T-helper 1 cell treated with Interleukin-12 subunit alpha and Interleukin-12 subunit beta and Interleukin-4 antibody, amounts not matched to agents 30 μg/mL and 1 μg/mL, for 36 hours (primary cell): ENCODE results near the gene ARFIP1.
A peak's percentile ranks its signal among the peaks of the same experiment; 100 is the strongest.
"Not testable (repeated sequence)": the region's sequence is repeated elsewhere in the genome, so short reads cannot be mapped to it uniquely, and the experiment has no call there.

Source experiments
- H3K27ac Mint-ChIP-seq: one replicate; pipeline ENCODE4 v1.8.0; 2021; ENCODE audit warnings: mild to moderate bottlenecking, mixed read lengths
- H3K27me3 Mint-ChIP-seq: one replicate; pipeline ENCODE4 v1.8.0; 2021; ENCODE audit warnings: low read depth, mixed read lengths
- H3K36me3 Mint-ChIP-seq: one replicate; pipeline ENCODE4 v1.8.0; 2021; ENCODE audit warnings: low read depth, mixed read lengths
- H3K4me1 Mint-ChIP-seq: one replicate; pipeline ENCODE4 v1.8.0; 2021; ENCODE audit warnings: low read depth, mixed read lengths
- H3K4me3 Mint-ChIP-seq: one replicate; pipeline ENCODE4 v1.8.0; 2021; ENCODE audit warnings: mild to moderate bottlenecking, moderate library complexity, mixed read lengths
- H3K9me3 Mint-ChIP-seq: one replicate; pipeline ENCODE4 v1.8.0; 2021; ENCODE audit warnings: mixed read lengths

ARFIP1 gene, protein sequence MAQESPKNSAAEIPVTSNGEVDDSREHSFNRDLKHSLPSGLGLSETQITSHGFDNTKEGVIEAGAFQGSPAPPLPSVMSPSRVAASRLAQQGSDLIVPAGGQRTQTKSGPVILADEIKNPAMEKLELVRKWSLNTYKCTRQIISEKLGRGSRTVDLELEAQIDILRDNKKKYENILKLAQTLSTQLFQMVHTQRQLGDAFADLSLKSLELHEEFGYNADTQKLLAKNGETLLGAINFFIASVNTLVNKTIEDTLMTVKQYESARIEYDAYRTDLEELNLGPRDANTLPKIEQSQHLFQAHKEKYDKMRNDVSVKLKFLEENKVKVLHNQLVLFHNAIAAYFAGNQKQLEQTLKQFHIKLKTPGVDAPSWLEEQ

DNA sequence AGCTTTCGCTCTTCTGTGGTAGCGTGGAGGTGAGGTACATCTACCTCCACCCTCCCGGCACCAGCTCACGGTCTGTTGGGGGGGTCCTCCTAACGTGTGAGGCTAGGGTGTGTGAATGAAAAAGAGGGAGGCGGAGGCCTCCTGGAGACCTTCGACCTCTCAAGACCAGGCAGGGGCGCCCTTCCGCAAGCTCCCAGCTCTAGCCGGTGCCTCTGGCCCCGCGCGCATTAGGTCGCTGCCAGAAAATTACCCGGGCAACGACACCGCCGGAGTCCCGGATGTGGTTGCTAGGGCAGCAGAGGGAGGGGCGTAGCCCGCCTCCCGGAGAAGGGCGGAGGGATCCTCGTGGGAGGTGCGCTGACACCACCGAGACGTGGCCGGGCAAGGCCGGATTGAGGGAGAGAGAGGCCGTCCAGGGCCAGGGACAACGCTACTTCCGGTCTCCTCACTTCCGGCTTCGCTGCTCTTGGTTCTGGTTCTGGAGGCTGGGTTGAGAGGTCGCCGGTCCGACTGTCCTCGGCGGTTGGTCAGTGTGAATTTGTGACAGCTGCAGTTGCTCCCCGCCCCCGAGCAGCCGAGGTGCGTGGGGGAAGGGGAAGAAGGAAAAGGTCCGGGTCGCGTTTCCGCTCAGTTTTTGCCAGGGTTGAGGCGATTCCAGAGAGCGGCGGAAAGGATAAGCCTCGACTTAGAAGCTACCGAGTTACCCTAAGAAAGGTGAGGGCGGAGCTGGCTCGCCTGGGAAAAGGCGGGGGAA is at the start of gene ARFIP1, which contains the start of gene TIGD4:
Gene ARFIP1 (plus strand): TSS at position 442 of the 754 bp plus-strand sequence. CDS start 49,680 bp downstream, outside the sequence.
Gene TIGD4 (minus strand): TSS at position 218 of the 754 bp plus-strand sequence. CDS start 8,726 bp downstream, outside the sequence.
- peak within 1 kb of the TSS; percentile 97 for H3K4me3 Mint-ChIP-seq
- peaks cover 24% of the 10 kb centered on the region for H3K27me3 Mint-ChIP-seq
- peak within 1 kb of the TSS; percentile 94 for H3K27ac Mint-ChIP-seq
- no peaks in the 10 kb centered on the region for H3K9me3 Mint-ChIP-seq
- peaks cover 36% of the 10 kb centered on the region for H3K4me1 Mint-ChIP-seq
- H3K36me3 Mint-ChIP-seq: peaks cover 11% of the 10 kb centered on the region

DNA sequence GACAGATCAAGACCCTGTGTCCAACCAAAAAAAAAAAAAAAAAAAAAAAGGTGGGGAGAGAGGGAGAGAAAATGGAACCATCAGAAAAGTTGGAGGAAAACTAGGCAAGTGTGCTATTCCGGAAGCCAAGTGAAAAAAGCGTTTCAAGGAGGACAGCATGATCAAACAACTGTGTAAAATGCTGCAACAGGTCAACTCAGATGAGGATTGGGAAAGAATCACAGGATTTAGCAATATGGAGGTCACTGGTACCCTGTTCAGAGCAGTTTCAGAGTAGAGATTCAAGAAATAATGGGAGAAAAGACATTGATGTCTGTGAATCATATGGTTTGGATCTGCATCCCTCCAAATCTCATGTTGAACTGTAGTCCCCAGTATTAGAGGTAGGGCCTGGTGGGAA is 47.8 kb upstream of the ARFIP1 start:
- Mint-ChIP-seq H3K27ac (no peak overlapping the region), H3K27me3 (peaks cover 3% of the 10 kb centered on the region), H3K36me3 (no peaks in the 10 kb centered on the region), H3K9me3 (no peaks in the 10 kb centered on the region), H3K4me3 (no peak overlapping the region), H3K4me1 (peaks cover 3% of the 10 kb centered on the region)

DNA sequence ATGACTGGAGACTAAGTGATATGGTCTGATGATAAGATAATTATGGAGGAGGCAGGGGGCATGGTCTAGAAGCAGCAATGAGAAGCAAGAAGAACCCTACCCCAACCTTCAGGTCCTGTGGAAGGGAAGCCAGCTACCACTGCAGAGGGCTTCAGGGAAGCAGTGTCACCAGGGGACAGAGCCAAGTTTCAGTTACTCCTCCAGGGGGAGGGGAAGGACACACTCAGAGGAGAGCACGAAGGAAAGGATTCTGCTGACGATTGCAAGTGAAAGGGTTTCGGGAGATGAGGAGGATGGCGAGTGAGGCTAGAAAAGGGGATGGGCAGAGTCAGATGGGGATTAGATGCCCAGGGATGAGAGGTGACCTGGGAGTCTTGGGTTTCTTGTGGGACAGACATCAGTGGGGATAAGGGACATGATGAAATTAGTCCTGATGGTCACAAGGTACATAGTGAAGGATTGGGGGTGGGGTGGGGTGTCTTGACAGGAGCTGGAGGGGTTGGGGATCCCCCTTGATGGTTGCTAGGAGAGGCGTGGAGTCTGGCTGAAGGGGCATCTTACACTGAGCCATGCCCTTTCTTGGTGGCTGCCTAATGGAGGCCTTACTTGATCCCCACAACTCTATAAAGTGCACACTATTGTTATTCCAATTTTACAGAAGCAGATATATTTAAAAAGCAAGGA is 45.6 kb upstream of the ARFIP1 start:
- Mint-ChIP-seq H3K9me3 (no peaks in the 10 kb centered on the region), H3K27ac (no peak overlapping the region), H3K4me3 (no peak overlapping the region), H3K27me3 (peaks cover 3% of the 10 kb centered on the region), H3K36me3 (no peaks in the 10 kb centered on the region), H3K4me1 (peaks cover 3% of the 10 kb centered on the region)

- no peak overlapping the region for H3K27ac Mint-ChIP-seq
- peaks cover 3% of the 10 kb centered on the region for H3K27me3 Mint-ChIP-seq
- H3K9me3 Mint-ChIP-seq: no peaks in the 10 kb centered on the region
- peaks cover 3% of the 10 kb centered on the region for H3K4me1 Mint-ChIP-seq
- H3K4me3 Mint-ChIP-seq: no peak overlapping the region
- no peaks in the 10 kb centered on the region for H3K36me3 Mint-ChIP-seq
Measured at GRCh38 chr4:152734699-152735050, 45.1 kb upstream of the ARFIP1 start.

GRCh38 chr4:152735396-152735859 is 44.3 kb upstream of the ARFIP1 start:
- Mint-ChIP-seq H3K27me3 (peaks cover 3% of the 10 kb centered on the region), H3K9me3 (no peaks in the 10 kb centered on the region), H3K4me1 (peaks cover 3% of the 10 kb centered on the region), H3K27ac (no peak overlapping the region), H3K36me3 (no peaks in the 10 kb centered on the region), H3K4me3 (no peak overlapping the region)

DNA sequence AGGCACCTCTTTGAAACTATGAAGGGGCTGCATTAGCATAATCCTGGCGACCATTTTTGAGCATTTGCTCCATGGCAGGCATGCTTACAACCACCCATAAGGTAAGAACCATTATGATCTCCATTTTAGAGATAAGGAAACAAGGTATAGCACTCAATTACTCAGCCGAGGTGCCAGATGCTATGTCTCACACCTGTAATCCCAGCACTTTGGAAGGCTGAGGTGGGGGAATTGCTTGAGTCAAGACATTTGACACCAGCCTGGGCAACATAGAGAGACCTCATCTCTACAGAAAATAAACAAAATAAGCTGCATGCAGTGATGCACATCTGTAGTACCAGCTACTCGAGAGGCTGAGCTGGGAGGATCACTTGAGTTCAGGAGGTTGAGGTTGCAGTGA is 43.8 kb upstream of the ARFIP1 start:
- H3K4me3 Mint-ChIP-seq: no peak overlapping the region
- peaks cover 3% of the 10 kb centered on the region for H3K4me1 Mint-ChIP-seq
- peaks cover 3% of the 10 kb centered on the region for H3K27me3 Mint-ChIP-seq
- H3K9me3 Mint-ChIP-seq: no peaks in the 10 kb centered on the region
- no peaks in the 10 kb centered on the region for H3K36me3 Mint-ChIP-seq
- H3K27ac Mint-ChIP-seq: no peak overlapping the region

DNA sequence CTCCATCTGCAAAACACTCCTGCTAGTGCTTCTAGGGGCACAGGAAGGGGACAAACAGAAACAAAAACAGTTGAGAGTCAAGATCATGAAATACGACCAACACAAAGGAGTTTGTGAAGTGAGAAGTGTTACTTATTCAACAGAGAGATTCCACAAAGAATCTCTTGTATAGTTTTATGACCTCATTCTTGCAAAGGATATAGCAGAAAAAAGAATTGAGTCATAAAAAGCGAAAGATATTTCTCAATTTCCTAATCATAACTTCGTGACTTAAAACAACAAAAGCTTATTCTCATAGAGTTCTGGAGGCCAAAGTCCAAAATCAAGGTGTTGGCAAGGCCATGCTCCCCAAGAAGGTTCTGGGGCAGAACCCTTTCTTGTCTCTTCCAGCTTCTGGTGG is 40.9 kb upstream of the ARFIP1 start:
- no peaks in the 10 kb centered on the region for H3K9me3 Mint-ChIP-seq
- H3K4me3 Mint-ChIP-seq: no peak overlapping the region
- H3K27me3 Mint-ChIP-seq: peaks cover 3% of the 10 kb centered on the region
- H3K27ac Mint-ChIP-seq: no peak overlapping the region
- H3K4me1 Mint-ChIP-seq: peaks cover 3% of the 10 kb centered on the region
- no peaks in the 10 kb centered on the region for H3K36me3 Mint-ChIP-seq

DNA sequence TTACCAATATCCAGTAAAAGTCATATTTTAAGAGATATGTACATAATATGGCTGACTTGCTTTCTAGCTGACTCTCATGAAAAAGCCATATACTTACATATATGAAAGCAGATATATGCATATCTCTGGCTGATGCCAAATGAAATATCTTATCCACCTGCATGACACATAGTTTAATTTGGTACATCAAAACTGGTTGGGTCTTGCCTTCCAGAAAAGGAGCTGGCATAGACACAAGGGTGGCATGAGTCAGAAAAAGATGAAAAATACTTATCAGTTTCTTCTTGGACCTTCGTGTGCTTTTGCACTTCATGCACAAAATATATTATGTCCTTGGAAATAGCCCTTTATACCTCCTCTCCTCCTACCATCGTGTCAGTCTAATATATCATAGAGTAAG is 32.3 kb upstream of the ARFIP1 start:
- no peaks in the 10 kb centered on the region for H3K4me1 Mint-ChIP-seq
- no peaks in the 10 kb centered on the region for H3K36me3 Mint-ChIP-seq
- H3K9me3 Mint-ChIP-seq: no peaks in the 10 kb centered on the region
- H3K4me3 Mint-ChIP-seq: no peak overlapping the region
- H3K27me3 Mint-ChIP-seq: peaks cover 9% of the 10 kb centered on the region
- no peak overlapping the region for H3K27ac Mint-ChIP-seq

- H3K36me3 Mint-ChIP-seq: no peaks in the 10 kb centered on the region
- no peaks in the 10 kb centered on the region for H3K9me3 Mint-ChIP-seq
- H3K4me1 Mint-ChIP-seq: no peaks in the 10 kb centered on the region
- H3K27ac Mint-ChIP-seq: no peak overlapping the region
- peaks cover 12% of the 10 kb centered on the region for H3K27me3 Mint-ChIP-seq
- no peak overlapping the region for H3K4me3 Mint-ChIP-seq
Measured at GRCh38 chr4:152748619-152749018, 31.1 kb upstream of the ARFIP1 start.

GRCh38 chr4:152763796-152764195 is 16.0 kb upstream of the ARFIP1 start:
- Mint-ChIP-seq H3K27ac (no peak overlapping the region), H3K4me1 (no peaks in the 10 kb centered on the region), H3K27me3 (peaks cover 31% of the 10 kb centered on the region), H3K9me3 (no peaks in the 10 kb centered on the region), H3K36me3 (no peaks in the 10 kb centered on the region), H3K4me3 (no peak overlapping the region)

DNA sequence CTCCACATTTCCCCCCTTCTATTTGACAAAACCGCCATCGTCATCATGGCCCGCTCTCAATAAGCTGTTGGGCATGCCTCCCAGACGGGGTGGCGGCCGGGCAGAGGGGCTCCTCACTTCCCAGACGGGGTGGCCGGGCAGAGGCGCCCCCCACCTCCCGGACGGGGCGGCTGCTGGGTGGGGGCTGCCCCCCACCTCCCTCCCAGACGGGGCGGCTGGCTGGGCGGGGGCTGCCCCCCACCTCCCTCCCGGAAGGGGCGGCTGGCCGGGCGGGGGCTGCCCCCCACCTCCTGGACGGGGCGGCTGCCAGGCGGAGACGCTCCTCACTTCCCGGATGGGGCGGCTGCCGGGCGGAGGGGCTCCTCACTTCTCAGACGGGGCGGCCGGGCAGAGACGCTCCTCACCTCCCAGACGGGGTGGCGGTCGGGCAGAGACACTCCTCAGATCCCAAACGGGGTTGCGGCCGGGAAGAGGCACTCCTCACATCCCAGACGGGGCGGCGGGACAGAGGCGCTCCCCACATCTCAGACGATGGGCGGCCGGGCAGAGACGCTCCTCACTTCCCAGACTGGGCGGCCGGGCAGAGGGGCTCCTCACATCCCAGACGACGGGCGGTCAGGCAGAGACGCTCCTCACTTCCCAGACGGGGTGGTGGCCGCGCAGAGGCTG is 14.6 kb upstream of the ARFIP1 start:
- H3K36me3 Mint-ChIP-seq, H3K4me1 Mint-ChIP-seq, H3K27ac Mint-ChIP-seq, H3K9me3 Mint-ChIP-seq, H3K4me3 Mint-ChIP-seq: not testable (repeated sequence)
- peaks cover 22% of the 10 kb centered on the region for H3K27me3 Mint-ChIP-seq

GRCh38 chr4:152771741-152772533 is 7.8 kb upstream of the ARFIP1 start:
- peaks cover 13% of the 10 kb centered on the region for H3K27me3 Mint-ChIP-seq
- H3K27ac Mint-ChIP-seq: no peak overlapping the region
- no peaks in the 10 kb centered on the region for H3K9me3 Mint-ChIP-seq
- H3K36me3 Mint-ChIP-seq: peaks cover 3% of the 10 kb centered on the region
- no peak overlapping the region for H3K4me3 Mint-ChIP-seq
- peaks cover 6% of the 10 kb centered on the region for H3K4me1 Mint-ChIP-seq

GRCh38 chr4:152773339-152773738 is 6.4 kb upstream of the ARFIP1 start:
- Mint-ChIP-seq H3K9me3 (no peaks in the 10 kb centered on the region), H3K4me3 (no peak overlapping the region), H3K27me3 (peaks cover 27% of the 10 kb centered on the region), H3K4me1 (peaks cover 8% of the 10 kb centered on the region), H3K36me3 (peaks cover 5% of the 10 kb centered on the region), H3K27ac (no peak overlapping the region)
